ENCODE data around the gene CBX4. TPM values are rescaled to one million over a fixed set of nuclear protein-coding genes. Genes with fewer than 3 reads are reported as not detected.

CBX4 gene
- total RNA-seq, 1 experiment from 2014 or later, result 3.3 TPM

- peak; percentile 74 for TF ChIP-seq USF2 (CRISPR knock-in tag; IDR thresholded peaks at IDR 0.05)
- no peak for TF ChIP-seq ELF4 (CRISPR knock-in tag; IDR thresholded peaks at IDR 0.05; ENCODE audit: low read depth)
- 0 out of 2 replicates have a peak, but pooled peaks have one; percentile 49 for TF ChIP-seq JUN (CRISPR knock-in tag; IDR thresholded peaks at IDR 0.05)
- no peak for TF ChIP-seq ZNF425 (CRISPR knock-in tag; conservative IDR thresholded peaks at IDR 0.05)
- no peak for TF ChIP-seq AR (CRISPR knock-in tag; IDR thresholded peaks at IDR 0.05)
- no peak for TF ChIP-seq TP53 (CRISPR knock-in tag; IDR thresholded peaks at IDR 0.05)
- TF ChIP-seq SP1 (CRISPR knock-in tag; conservative IDR thresholded peaks at IDR 0.05), result peak; percentile 86
- TF ChIP-seq SMAD3 (CRISPR knock-in tag; IDR thresholded peaks at IDR 0.05; ENCODE audit: borderline replicate concordance), result no peak
- no peak for TF ChIP-seq ZNF671 (CRISPR knock-in tag; IDR thresholded peaks at IDR 0.05)
- peak; percentile 88 for TF ChIP-seq GABPB1 (CRISPR knock-in tag; IDR thresholded peaks at IDR 0.05)
- peak; percentile 72; the same call in 1 of the 2 replicates for TF ChIP-seq USF1 (CRISPR knock-in tag; IDR thresholded peaks at IDR 0.05)
- TF ChIP-seq ZNF423 (CRISPR knock-in tag; IDR thresholded peaks at IDR 0.05), result no peak
- no peak for TF ChIP-seq MXD4 (CRISPR knock-in tag; IDR thresholded peaks at IDR 0.05; ENCODE audit: borderline replicate concordance)
- peak; percentile 91 for TF ChIP-seq CREM (CRISPR knock-in tag; IDR thresholded peaks at IDR 0.05)
Observed at GRCh38 chr17:79796763-79797491, 42.3 kb downstream of the CBX4 start, which contains the start of gene CBX8 (continued).

- TF ChIP-seq CBFB (CRISPR knock-in tag; IDR thresholded peaks at IDR 0.05; ENCODE audit: low read depth) (no peak), MYBL2 (CRISPR knock-in tag; IDR thresholded peaks at IDR 0.05) (no peak), TEAD4 (CRISPR knock-in tag; IDR thresholded peaks at IDR 0.05) (no peak), ATF6 (CRISPR knock-in tag; IDR thresholded peaks at IDR 0.05) (no peak), NFE2L1 (CRISPR knock-in tag; IDR thresholded peaks at IDR 0.05) (no peak), E2F4 (CRISPR knock-in tag; IDR thresholded peaks at IDR 0.05; ENCODE audit: borderline replicate concordance, low read depth) (no peak)
- ATAC-seq (no peak), DNase-seq (ENCODE audit: low spot score) (no peak)
- CTCF ChIA-PET, result interaction anchor here (0.7 to 9.2 kb wide), 28 partner anchors 7 to 305 kb away, joined by 3 to 119 read pairs (median 6); partner anchors contain the start of genes CBX4 and GAA
- Mint-ChIP-seq H3K27ac (no peak overlapping the region), H3K4me3 (peak overlapping the region; percentile 68), H3K9me3 (no peaks in the 10 kb centered on the region), H3K36me3 (no peaks in the 10 kb centered on the region), H3K27me3 (ENCODE audit: low read depth) (peaks cover 94% of the 10 kb centered on the region), H3K4me1 (peaks cover 42% of the 10 kb centered on the region)
- POLR2A ChIA-PET, result interaction anchor here (0.8 to 2.7 kb wide), 12 partner anchors 10 to 197 kb away, joined by 3 to 11 read pairs (median 6); partner anchors contain the start of genes CBX2 and CBX4
Observed at GRCh38 chr17:79796444-79796762, 42.8 kb downstream of the CBX4 start.

Measured in WTC11 (cell line).